ENCODE results near the gene COQ10B. TPM values are rescaled to one million over a fixed set of nuclear protein-coding genes. Genes with fewer than 3 reads are reported as not detected.

The COQ10B gene
- total RNA-seq: 10 to 100 TPM; 23.8 to 34.1 (median 28.5) TPM

- intact Hi-C loops (cut with DNase I; ENCODE audit: low total_unique reads): no loop called here
- peak; percentile 88 to 89 for TF ChIP-seq POLR2A (IDR thresholded peaks at IDR 0.05)
- peak in 3 of 4 experiments; percentile 34 to 39 (median 37) for TF ChIP-seq CTCF (IDR thresholded peaks at IDR 0.05)
- Histone ChIP-seq H3K4me1 (peaks cover 0 to 11% of the 10 kb centered on the region in 2 donors), H3K9me3 (no peaks in the 10 kb centered on the region), H3K27me3 (no peaks in the 10 kb centered on the region), H3K27ac (peak within 1 kb of the TSS; percentile 98 to 99), H3K4me3 (peak within 1 kb of the TSS; percentile 89 to 96), H3K36me3 (no peaks in the 10 kb centered on the region)
- peak; percentile 99 for DNase-seq
Measured at GRCh38 chr2:197453123-197453913, at the start of gene COQ10B. Gene COQ10B, plus strand, starts transcription at chr2:197453552. Its CDS starts 9 bp downstream, at chr2:197453561.

- H3K27me3 ChIP-seq: no peaks in the 10 kb centered on the region
- no peak overlapping the region for H3K27ac ChIP-seq
- H3K36me3 ChIP-seq: no peaks in the 10 kb centered on the region
- no peak overlapping the region for H3K4me3 ChIP-seq
- no peaks in the 10 kb centered on the region for H3K4me1 ChIP-seq
- intact Hi-C loops (cut with DNase I; ENCODE audit: low total_unique reads): no loop called here
- H3K9me3 ChIP-seq: no peaks in the 10 kb centered on the region
- no peak for DNase-seq
- TF ChIP-seq POLR2A (IDR thresholded peaks at IDR 0.05): no peak
- TF ChIP-seq CTCF (IDR thresholded peaks at IDR 0.05): no peak
Measured at GRCh38 chr2:197405582-197405981, 47.8 kb upstream of the COQ10B start.

- no peak for DNase-seq
- no peaks in the 10 kb centered on the region for H3K36me3 ChIP-seq
- no peak for TF ChIP-seq POLR2A (IDR thresholded peaks at IDR 0.05)
- TF ChIP-seq CTCF (IDR thresholded peaks at IDR 0.05): no peak
- H3K27me3 ChIP-seq: no peaks in the 10 kb centered on the region
- intact Hi-C loops (cut with DNase I; ENCODE audit: low total_unique reads): no loop called here
- H3K27ac ChIP-seq: no peak overlapping the region
- no peak overlapping the region for H3K4me3 ChIP-seq
- no peaks in the 10 kb centered on the region for H3K9me3 ChIP-seq
- no peaks in the 10 kb centered on the region for H3K4me1 ChIP-seq
Measured at GRCh38 chr2:197414039-197414438, 39.3 kb upstream of the COQ10B start.

GRCh38 chr2:197414515-197414914 lies 38.8 kb upstream of the COQ10B start:
- Histone ChIP-seq H3K27me3 (no peaks in the 10 kb centered on the region), H3K4me1 (no peaks in the 10 kb centered on the region), H3K36me3 (peaks cover 0 to 1% of the 10 kb centered on the region in 2 donors), H3K9me3 (no peaks in the 10 kb centered on the region), H3K4me3 (no peak overlapping the region), H3K27ac (no peak overlapping the region)
- intact Hi-C loops (cut with DNase I; ENCODE audit: low total_unique reads): no loop called here
- TF ChIP-seq CTCF (IDR thresholded peaks at IDR 0.05): no peak
- no peak for TF ChIP-seq POLR2A (IDR thresholded peaks at IDR 0.05)
- no peak for DNase-seq

- no peak for DNase-seq
- no peak for TF ChIP-seq POLR2A (IDR thresholded peaks at IDR 0.05)
- TF ChIP-seq CTCF (IDR thresholded peaks at IDR 0.05): no peak
- intact Hi-C loops (cut with DNase I; ENCODE audit: low total_unique reads): no loop called here
- H3K4me1 ChIP-seq: no peaks in the 10 kb centered on the region
- no peaks in the 10 kb centered on the region for H3K9me3 ChIP-seq
- no peak overlapping the region for H3K27ac ChIP-seq
- peaks cover 0 to 2% of the 10 kb centered on the region in 2 donors for H3K36me3 ChIP-seq
- H3K27me3 ChIP-seq: no peaks in the 10 kb centered on the region
- H3K4me3 ChIP-seq: no peak overlapping the region
Measured at GRCh38 chr2:197416268-197416667, 37.1 kb upstream of the COQ10B start.
